Choroid plexus epithelial cell (primary cell): Measurements from ENCODE around the gene HYAL1.
"Not testable (repeated sequence)": the region's sequence is repeated elsewhere in the genome, so short reads cannot be mapped to it uniquely, and the experiment has no call there.

Experiments used
- DNase-seq: peaks from one replicate; pipeline ENCODE4 v3.0.0-alpha.2; 2010; ENCODE audit warnings: low read depth
- H3K4me3 ChIP-seq: 2 replicates; pipeline ENCODE4 v1.5.1; 2011; ENCODE audit warnings: low read depth, mild to moderate bottlenecking, control low read depth, low read length, moderate library complexity
- CTCF ChIP-seq: conservative IDR thresholded peaks from 2 replicates; pipeline ENCODE4 v1.5.1; 2011; ENCODE audit warnings: low read depth, mild to moderate bottlenecking, control low read depth, inconsistent platforms, low read length, moderate library complexity

Gene HYAL1

GRCh38 chr3:50318163-50318562 lies 14.8 kb upstream of the HYAL1 start:
- TF ChIP-seq CTCF = no peak

GRCh38 chr3:50317300-50317699 lies 13.9 kb upstream of the HYAL1 start:
- H3K4me3 ChIP-seq = no peak overlapping the region
- no peak for DNase-seq
- no peak for TF ChIP-seq CTCF

More at GRCh38 chr3:50318163-50318562, 14.8 kb upstream of the HYAL1 start:
- DNase-seq = no peak
- no peak overlapping the region for H3K4me3 ChIP-seq

- no peak overlapping the region for H3K4me3 ChIP-seq
- TF ChIP-seq CTCF = no peak
- DNase-seq = peak; percentile 51
Observed at GRCh38 chr3:50316657-50317242, 13.4 kb upstream of the HYAL1 start.

GRCh38 chr3:50314816-50315215 lies 11.4 kb upstream of the HYAL1 start:
- TF ChIP-seq CTCF = no peak

GRCh38 chr3:50314342-50314741 lies 11.0 kb upstream of the HYAL1 start:
- DNase-seq = no peak
- H3K4me3 ChIP-seq = no peak overlapping the region
- TF ChIP-seq CTCF = no peak

More at GRCh38 chr3:50314816-50315215, 11.4 kb upstream of the HYAL1 start:
- H3K4me3 ChIP-seq = no peak overlapping the region
- no peak for DNase-seq

GRCh38 chr3:50312041-50312440 lies 8.7 kb upstream of the HYAL1 start:
- not testable (repeated sequence) for H3K4me3 ChIP-seq, DNase-seq

GRCh38 chr3:50304601-50305000 lies 1.2 kb upstream of the HYAL1 start:
- TF ChIP-seq CTCF = no peak
- no peak overlapping the region for H3K4me3 ChIP-seq
- DNase-seq = no peak
